ENCODE data around the gene MDM1. TPM values are rescaled to one million over a fixed set of nuclear protein-coding genes. Genes with fewer than 3 reads are reported as not detected.

Gene MDM1
- total RNA-seq, 4 donors from 2014 or later = 8.2 to 23.5 (median 13.4) TPM

DNA sequence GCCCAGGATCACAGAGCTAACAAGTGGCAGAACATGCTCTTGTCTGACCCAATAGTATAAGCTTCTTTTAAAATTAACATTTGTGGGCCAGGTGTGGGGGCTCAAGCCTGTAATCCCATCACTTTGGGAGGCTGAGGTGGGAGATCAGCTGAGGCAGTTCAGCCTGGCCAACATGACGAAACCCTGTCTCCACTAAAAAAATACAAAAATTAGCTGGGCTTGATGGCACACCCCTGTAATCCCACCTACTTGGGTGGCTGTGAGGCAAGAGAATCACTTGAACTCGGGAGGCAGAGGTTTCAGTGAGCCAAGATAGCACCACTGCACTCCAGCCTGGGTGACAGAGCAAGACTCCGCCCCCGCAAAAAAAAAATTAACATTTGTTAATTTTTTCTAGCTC lies 45.8 kb downstream of the MDM1 start:
- H3K9me3 ChIP-seq = no peaks in the 10 kb centered on the region
- TF ChIP-seq POLR2AphosphoS5 (IDR thresholded peaks at IDR 0.05) (no peak), POLR2A (IDR thresholded peaks at IDR 0.05) (no peak)
- no peak overlapping the region for H3K4me3 ChIP-seq
- 85% methylated on average over 4 of the region's 4 CpGs; no CpG with 5 or more reads in 1 of the 2 donors for WGBS, 2 donors (ENCODE audit: low coverage in 1 of 2)
- in situ Hi-C loops (cut with MboI; ENCODE audit: low pct_ligation_motif_present in 1 of 4, low pct_unique_long_range_greater_than_20kb in 1 of 4, low sequenced_read_pairs in 3 of 4) = no loop called here
- intact Hi-C loops (cut with DNase I; ENCODE audit: low total_unique reads) = no loop called here
- H3K27ac ChIP-seq = no peak overlapping the region
- no peaks in the 10 kb centered on the region for H3K36me3 ChIP-seq
- H3K27me3 ChIP-seq = no peaks in the 10 kb centered on the region
- no peak for DNase-seq
- no peaks in the 10 kb centered on the region for H3K4me1 ChIP-seq

DNA sequence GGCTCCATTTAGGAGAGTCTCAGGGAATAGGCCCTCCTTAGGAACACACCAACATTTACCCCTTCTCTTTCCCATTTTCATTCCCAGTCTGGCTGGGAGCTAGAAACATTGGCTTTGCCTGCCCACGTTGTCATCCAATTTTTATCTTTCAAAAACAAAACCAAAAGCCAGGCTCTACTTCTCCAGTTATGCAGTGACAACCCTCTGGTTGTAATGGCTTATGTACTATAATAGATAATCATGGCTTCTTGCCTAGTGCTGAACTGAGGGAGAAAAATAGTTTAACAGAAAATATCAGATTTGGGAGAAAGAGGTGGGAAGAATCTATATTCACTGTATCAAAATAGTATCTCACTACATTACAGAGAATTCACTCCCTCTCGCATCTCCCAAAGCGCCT lies 46.6 kb downstream of the MDM1 start:
- no peak for DNase-seq
- Histone ChIP-seq H3K27me3 (no peaks in the 10 kb centered on the region), H3K4me3 (no peak overlapping the region), H3K36me3 (no peaks in the 10 kb centered on the region), H3K9me3 (no peaks in the 10 kb centered on the region), H3K27ac (no peak overlapping the region), H3K4me1 (no peaks in the 10 kb centered on the region)
- TF ChIP-seq EP300 (IDR thresholded peaks at IDR 0.05; ENCODE audit: low read depth) (no peak), CTCF (IDR thresholded peaks at IDR 0.05) (no peak), POLR2AphosphoS5 (IDR thresholded peaks at IDR 0.05) (no peak), POLR2A (IDR thresholded peaks at IDR 0.05) (no peak)
- in situ Hi-C loops (cut with MboI; ENCODE audit: low pct_ligation_motif_present in 1 of 4, low pct_unique_long_range_greater_than_20kb in 1 of 4, low sequenced_read_pairs in 3 of 4) (no loop called here), intact Hi-C loops (cut with DNase I; ENCODE audit: low total_unique reads) (no loop called here)
- WGBS, 2 donors (ENCODE audit: low coverage in 1 of 2) = 80 to 100% methylated on average over 1 to 3 of the region's 3 CpGs

DNA sequence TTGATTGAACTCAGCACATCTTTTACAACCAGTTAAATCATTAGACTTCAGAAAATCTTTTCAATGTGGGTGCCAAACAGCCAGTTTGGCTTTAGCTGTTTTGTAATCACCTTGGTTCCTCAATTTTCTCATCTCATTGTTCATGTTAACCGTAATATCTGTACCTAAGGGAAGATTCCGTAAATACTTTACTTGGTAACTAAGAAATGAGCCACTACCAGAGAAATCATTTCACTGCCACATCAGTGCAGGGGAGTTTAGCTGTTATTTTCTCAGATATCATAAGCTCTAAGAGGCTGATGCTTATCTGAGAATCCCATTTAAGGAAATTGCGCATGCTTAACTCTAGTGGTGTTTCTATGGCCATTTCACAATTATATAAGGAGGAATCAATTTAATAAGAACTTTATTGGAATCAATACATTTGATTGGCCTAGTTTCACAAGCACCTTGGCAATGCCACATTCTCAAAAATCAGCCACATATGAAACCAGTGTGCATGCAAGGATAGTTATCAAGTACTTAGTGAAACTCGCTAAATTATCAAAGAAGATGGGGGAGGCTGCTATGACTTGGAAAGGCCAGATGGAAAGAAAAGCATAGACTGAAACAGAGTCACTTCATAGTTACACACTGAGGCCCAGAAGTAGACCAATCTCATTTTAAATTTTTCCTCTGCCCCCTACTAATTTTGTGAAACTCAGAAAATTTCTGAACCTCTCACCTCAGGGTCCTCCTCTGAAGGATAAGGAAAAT lies 50.7 kb downstream of the MDM1 start:
- no peak for DNase-seq
- Histone ChIP-seq H3K4me3 (no peak overlapping the region), H3K36me3 (no peaks in the 10 kb centered on the region), H3K9me3 (no peaks in the 10 kb centered on the region), H3K27ac (no peak overlapping the region), H3K4me1 (no peaks in the 10 kb centered on the region), H3K27me3 (no peaks in the 10 kb centered on the region)
- intact Hi-C loops (cut with DNase I; ENCODE audit: low total_unique reads) = no loop called here
- in situ Hi-C loops (cut with MboI; ENCODE audit: low pct_ligation_motif_present in 1 of 4, low pct_unique_long_range_greater_than_20kb in 1 of 4, low sequenced_read_pairs in 3 of 4) = no loop called here
- WGBS, 2 donors (ENCODE audit: low coverage in 1 of 2) = 94% methylated on average over 3 to 4 of the region's 4 CpGs
- TF ChIP-seq CTCF (IDR thresholded peaks at IDR 0.05) = no peak
- no peak for TF ChIP-seq POLR2A (IDR thresholded peaks at IDR 0.05)
- TF ChIP-seq EP300 (IDR thresholded peaks at IDR 0.05; ENCODE audit: low read depth) = no peak
- no peak for TF ChIP-seq POLR2AphosphoS5 (IDR thresholded peaks at IDR 0.05)

DNA sequence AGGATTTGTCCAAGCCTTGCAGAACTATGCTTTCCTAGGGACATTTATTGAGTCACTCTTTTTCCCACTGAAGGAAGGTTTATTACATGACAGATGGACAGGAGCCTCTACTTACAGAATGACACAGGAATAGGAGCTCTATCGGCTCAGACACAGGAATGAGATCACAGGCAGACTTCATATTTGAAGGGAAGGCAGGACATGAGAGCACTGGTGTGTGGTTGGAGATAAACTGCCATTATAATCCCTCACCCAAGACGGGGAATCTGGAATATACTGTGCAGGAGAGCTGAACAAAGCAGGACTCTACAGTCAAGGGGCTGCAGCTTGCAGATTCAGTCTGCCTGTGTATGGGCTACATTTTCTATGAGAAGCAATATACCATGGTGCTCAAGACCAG lies 51.9 kb downstream of the MDM1 start:
- no peaks in the 10 kb centered on the region for H3K36me3 ChIP-seq
- intact Hi-C loops (cut with DNase I; ENCODE audit: low total_unique reads) = no loop called here
- H3K27me3 ChIP-seq = no peaks in the 10 kb centered on the region
- H3K27ac ChIP-seq = no peak overlapping the region
- H3K4me1 ChIP-seq = no peaks in the 10 kb centered on the region
- 83 to 97% methylated on average over 1 to 2 of the region's 2 CpGs for WGBS, 2 donors (ENCODE audit: low coverage in 1 of 2)
- no peak for DNase-seq
- no peaks in the 10 kb centered on the region for H3K9me3 ChIP-seq
- H3K4me3 ChIP-seq = no peak overlapping the region
- no peak for TF ChIP-seq EP300 (IDR thresholded peaks at IDR 0.05; ENCODE audit: low read depth)
- TF ChIP-seq POLR2A (IDR thresholded peaks at IDR 0.05) = no peak
- TF ChIP-seq CTCF (IDR thresholded peaks at IDR 0.05) = no peak
- TF ChIP-seq POLR2AphosphoS5 (IDR thresholded peaks at IDR 0.05) = no peak
- in situ Hi-C loops (cut with MboI; ENCODE audit: low pct_ligation_motif_present in 1 of 4, low pct_unique_long_range_greater_than_20kb in 1 of 4, low sequenced_read_pairs in 3 of 4) = no loop called here
